NCI-H345 treated with DMSO at 0.1 percent for 48 hours (cell line): ENCODE data around the gene COMMD7.
A peak's percentile ranks its signal among the peaks of the same experiment; 100 is the strongest.
"Not testable (repeated sequence)": the region's sequence is repeated elsewhere in the genome, so short reads cannot be mapped to it uniquely, and the experiment has no call there.

Experiments
- DNase-seq: peaks from one replicate; lab custom pipeline; 2025; ENCODE audit not compliant: unreplicated experiment; lab: John Stamatoyannopoulos, UW

COMMD7 gene

DNA sequence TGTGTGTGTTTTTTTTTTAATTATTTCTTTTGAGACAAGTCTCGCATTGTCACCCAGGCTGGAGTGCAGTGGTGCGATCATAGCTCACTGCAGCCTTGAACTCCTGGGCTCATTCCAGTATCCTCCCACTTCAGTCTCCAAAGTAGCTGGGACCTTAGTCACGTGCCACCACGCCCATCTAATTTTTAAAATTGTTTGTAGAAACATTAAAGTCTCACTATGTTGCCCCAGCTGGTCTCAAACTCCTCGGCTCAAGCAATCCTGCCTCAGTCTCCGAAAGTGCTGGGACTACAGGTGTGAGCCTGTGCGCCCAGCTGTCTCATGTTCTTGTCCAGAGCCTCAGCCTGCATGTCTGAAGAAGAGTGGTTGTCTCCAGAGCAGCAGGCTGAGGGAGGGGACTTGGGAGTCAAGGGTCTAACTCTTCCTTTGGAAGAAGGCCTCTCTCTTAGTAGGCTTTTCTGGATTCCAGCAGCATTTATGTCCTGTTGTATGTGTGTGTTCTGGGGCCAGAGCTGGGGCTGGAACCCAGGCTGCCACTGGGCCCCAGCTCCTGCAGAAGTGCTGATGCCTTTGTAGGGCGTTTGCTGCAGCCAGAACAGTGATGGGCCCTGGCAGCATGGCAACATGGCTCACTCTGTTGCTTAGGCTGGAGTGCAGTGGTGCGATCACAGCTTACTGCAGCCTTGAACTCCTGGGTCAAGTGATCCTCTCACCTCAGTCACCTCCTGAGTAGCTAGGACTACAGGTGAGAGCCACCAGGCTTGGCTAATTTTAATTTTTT, 24.3 kb upstream of the COMMD7 start:
- no peak for DNase-seq

DNA sequence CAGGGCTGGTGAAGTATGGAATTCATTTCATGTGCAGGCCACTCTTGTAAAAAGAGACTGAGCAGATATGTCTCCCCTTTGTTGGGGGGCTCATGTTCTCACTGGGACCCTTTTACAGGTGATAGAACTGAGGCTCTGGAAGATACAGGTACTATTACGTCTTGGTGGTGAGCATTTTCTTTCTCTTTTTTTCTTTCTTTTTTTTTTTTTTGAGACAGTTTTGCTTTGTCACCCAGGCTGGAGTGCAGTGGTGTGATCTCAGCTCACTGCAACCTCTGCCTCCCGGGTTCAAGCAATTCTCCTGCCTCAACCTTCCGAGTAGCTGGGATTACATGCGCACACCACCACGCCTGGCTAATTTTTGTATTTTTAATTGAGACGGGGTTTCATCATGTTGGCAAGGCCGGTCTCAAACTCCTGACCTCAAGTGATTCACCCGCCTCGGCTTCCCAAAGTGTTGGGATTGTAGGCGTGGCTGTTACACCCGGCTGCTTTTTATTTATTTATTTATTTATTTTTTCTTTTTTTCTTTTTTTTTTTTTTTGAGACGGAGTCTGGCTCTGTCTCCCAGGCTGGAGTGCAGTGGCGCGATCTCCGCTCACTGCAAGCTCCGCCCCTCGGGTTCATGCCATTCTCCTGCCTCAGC, 22.1 kb upstream of the COMMD7 start:
- DNase-seq: not testable (repeated sequence)

GRCh38 chr20:32764005-32764960, 21.0 kb upstream of the COMMD7 start:
- DNase-seq: no peak

DNA sequence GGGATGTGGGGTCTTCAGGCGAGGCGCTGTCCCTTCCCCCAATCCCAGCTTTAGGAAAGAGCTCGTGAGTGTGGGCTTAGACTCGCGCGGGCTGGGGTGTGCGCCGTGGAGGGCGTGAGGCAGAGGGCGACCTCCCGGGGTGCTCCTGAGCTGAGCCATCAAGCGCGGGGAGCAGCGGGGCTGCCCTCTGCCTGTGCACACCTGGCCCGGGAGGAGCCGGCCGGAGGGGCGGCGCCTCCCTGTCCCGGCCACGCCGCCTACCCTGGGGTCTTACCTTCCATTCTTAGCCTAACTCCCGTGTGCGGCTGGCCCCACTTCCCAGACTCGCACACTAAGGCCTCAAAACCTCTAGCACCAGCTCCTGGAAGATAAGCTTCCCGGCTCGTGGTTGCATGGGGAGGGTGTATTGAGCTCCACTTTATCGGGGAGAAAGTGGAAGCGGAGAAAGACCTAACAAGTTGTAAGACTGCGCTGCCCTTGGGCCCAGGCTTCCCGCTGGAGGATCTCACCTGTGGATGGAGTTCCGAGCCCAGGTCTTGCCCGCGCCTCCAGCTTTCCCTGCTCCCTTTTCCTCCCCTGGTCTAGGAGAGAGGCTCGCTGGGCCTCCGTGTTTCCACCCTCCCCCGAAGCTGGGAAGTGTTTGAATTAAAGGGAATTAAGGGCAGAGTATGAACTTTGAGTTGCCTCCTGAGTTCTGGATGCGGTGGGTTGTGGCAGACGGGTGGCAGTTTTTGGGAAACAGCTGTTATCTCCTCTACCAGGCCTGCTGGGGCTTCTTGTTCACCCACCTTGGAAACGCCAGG, 20.1 kb upstream of the COMMD7 start:
- peak; percentile 19 for DNase-seq

GRCh38 chr20:32762754-32763201, 19.5 kb upstream of the COMMD7 start:
- no peak for DNase-seq

GRCh38 chr20:32761831-32762753, 18.8 kb upstream of the COMMD7 start, which contains the start of gene DNMT3B:
Gene DNMT3B (plus strand): TSS chr20:32762385. CDS start chr20:32780324, 17,939 bp downstream.
- DNase-seq: peak; percentile 38

DNA sequence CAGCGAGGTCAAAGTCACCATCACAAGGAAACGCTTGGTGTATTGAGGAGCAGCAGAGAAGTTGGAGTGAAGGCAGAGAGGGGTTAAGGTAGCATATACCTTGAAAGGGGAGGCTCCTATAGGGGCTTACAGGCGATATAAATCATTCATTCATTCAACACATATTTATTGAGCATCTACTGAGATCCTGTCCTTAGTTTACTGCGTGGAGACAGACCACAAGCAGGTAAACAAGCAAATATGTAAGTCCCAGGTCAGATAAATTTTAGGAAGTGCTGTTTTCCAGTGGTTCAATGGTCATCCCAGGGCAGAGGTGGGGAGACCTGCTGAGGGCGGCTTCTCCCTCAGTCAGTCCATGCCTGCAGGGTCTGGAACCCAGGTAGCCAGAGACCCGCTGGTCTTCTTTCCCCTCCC, 18.2 kb upstream of the COMMD7 start:
- no peak for DNase-seq

DNA sequence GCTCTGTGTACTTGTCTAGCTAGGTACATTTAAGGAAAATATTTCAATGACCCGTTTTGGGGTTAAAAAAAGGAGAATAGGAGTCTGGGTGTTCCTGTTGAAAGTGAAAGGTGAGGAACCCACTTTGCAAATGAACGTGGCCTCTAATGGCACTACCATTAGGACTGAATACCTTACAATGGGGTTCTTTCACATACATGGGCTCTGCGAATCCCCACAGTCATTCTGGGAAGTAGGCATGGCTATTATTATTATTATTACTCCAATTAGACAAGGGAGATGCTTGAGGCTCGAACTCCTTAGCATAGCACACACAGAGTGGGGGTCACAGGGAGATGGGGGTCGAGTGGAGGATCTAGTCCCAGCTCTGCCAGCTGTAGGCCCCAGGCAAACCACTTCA, 12.9 kb upstream of the COMMD7 start:
- DNase-seq: no peak

GRCh38 chr20:32753731-32754130, 10.5 kb upstream of the COMMD7 start:
- no peak for DNase-seq

- DNase-seq: no peak
Measured at GRCh38 chr20:32752458-32753250, 9.4 kb upstream of the COMMD7 start.

DNA sequence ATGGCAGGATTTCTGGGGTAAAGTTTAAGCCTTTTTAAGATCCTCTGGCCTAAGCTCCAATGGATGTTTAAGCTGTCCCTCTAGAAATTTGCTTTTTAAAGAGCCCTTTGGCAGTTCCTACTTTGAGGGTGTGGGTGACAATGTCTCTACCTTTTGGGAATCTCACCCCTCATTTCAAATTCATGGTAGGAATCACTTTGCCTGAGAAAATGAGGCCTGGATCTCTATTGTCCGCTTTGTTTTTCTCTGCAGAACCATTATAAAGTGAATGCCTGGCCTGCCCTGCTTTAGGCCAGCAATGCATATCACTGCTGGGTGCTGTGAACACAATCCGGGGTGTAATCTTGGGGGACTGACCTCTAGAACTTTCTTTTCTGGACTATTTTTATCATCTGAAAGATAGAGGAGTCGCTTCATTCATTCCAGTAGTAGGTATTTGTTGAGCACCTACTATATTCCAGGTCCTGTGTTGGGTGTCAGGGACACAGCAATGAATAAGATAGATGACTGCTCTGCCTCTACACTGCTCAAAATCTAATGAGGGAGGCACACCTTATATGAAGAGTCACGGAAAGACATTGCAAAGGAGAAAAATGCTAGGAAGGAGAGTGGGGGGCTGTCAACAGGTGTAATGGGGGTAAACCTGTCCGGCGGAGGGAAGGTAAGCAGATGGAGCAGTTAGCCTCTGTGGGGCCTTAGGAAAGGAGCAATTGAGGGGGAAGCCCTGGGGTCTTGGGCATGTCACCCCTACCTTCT, 8.6 kb upstream of the COMMD7 start:
- no peak for DNase-seq

- DNase-seq: no peak
Measured at GRCh38 chr20:32751293-32751692, 8.0 kb upstream of the COMMD7 start.

- no peak for DNase-seq
Measured at GRCh38 chr20:32749914-32750637, 6.8 kb upstream of the COMMD7 start.

- DNase-seq: no peak
Measured at GRCh38 chr20:32742322-32743236, 688 bp downstream of the COMMD7 start.

DNA sequence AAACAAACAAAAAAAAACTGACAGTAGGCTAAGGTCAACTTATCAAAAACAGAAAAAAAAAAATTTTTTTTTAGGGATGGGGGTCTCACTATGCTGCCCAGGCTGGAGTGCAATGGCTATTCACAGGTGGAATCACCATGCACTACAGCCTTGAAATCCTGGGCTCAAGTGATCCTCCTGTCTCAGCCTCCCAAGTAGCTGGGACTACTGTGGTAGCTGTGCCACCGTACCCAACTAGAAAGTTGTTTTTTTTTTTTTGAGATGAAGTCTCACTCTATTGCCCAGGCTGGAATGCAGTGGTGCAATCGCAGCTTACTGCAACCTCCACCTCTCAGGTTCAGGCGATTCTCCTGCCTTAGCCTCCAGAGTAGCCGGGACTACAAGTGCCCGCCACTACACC, 2.1 kb downstream of the COMMD7 start:
- DNase-seq: no peak
